ENCODE data around the gene TAOK1. TPM values are rescaled to one million over a fixed set of nuclear protein-coding genes. Genes with fewer than 3 reads are reported as not detected.

The TAOK1 gene
- total and polyA plus RNA-seq, 2 of the 13 experiments (the other 11 are each of a cell fraction or from before 2014, with no cell fraction given) = 14.1 to 23.0 TPM

GRCh38 chr17:29409963-29410362 lies 19.8 kb downstream of the TAOK1 start:
- in situ Hi-C loops (cut with HindIII; ENCODE audit: extremely low pct_ligation_motif_present, low pct_unique_long_range_greater_than_20kb) (no loop called here), intact Hi-C loops (cut with micrococcal nuclease; ENCODE audit: unreplicated experiment) (no loop called here)
- H3K4me1 ChIP-seq (ENCODE audit: insufficient read depth, low read length) = no peaks in the 10 kb centered on the region
- ATAC-seq (no peak), DNase-seq (ENCODE audit: low spot score) (no peak), FAIRE-seq (no peak)
- CTCF ChIA-PET (ENCODE audit: low intra/inter-chr PET ratio, low total read pairs) = no interaction called here
- no peak overlapping the region for H3K27ac ChIP-seq (ENCODE audit: extremely low read length, insufficient read depth, low read length)
- H3K9me3 ChIP-seq (ENCODE audit: low read length) = no peaks in the 10 kb centered on the region
- no peak overlapping the region for H3K9ac ChIP-seq (ENCODE audit: insufficient read depth, low read depth, low read length)
- no peaks in the 10 kb centered on the region for H3K27me3 ChIP-seq (ENCODE audit: control insufficient read depth in 1 of 2, insufficient read depth in 2 of 2, low read length in 2 of 2)
- POLR2A ChIA-PET = no interaction called here
- no peak overlapping the region for H3K4me2 ChIP-seq (ENCODE audit: low read depth, low read length)
- no TSS peak for BruUV-seq (replicated peaks)
- no peak overlapping the region for H2AFZ ChIP-seq (ENCODE audit: low read length)
- H3K4me3 ChIP-seq (replicated peaks in 1 of 3; ENCODE audit: insufficient read depth in 1 of 3, low read depth in 2 of 3, low read length in 3 of 3) = no peak overlapping the region
- WGBS (ENCODE audit: low lambda C conversion rate) = 99% methylated on average over 6 of the region's 6 CpGs
- peaks cover 0 to 11% of the 10 kb centered on the region in 2 experiments; a peak in 2 of 5 replicates for H3K36me3 ChIP-seq (replicated peaks in 1 of 2; ENCODE audit: control insufficient read depth in 1 of 2, insufficient read depth in 2 of 2, low read length in 2 of 2)
- peaks cover 18% of the 10 kb centered on the region for H4K20me1 ChIP-seq (ENCODE audit: insufficient read depth, low read length)
- peaks cover 74% of the 10 kb centered on the region for H3K79me2 ChIP-seq (ENCODE audit: insufficient read depth, low read length)
- TF ChIP-seq ZNF629 (CRISPR knock-in tag; conservative IDR thresholded peaks at IDR 0.05) (peak; percentile 70), JUNB (CRISPR knock-in tag; IDR thresholded peaks at IDR 0.05; ENCODE audit: borderline replicate concordance) (0 out of 2 replicates have a peak, but pooled peaks have one; percentile 16), ZNF24 (IDR thresholded peaks at IDR 0.05) (no peak)

- peaks cover 14% of the 10 kb centered on the region for H4K20me1 ChIP-seq (ENCODE audit: insufficient read depth, low read length)
- no peak overlapping the region for H3K4me2 ChIP-seq (ENCODE audit: low read depth, low read length)
- no TSS peak for BruUV-seq (replicated peaks)
- no peaks in the 10 kb centered on the region for H3K27me3 ChIP-seq (ENCODE audit: control insufficient read depth in 1 of 2, insufficient read depth in 2 of 2, low read length in 2 of 2)
- POLR2A ChIA-PET = interaction anchor here (0.7 to 1.8 kb wide), 2 partner anchors 22 to 119 kb away, joined by 4 read pairs; partner anchors contain the start of gene TAOK1
- in situ Hi-C loops (cut with HindIII; ENCODE audit: extremely low pct_ligation_motif_present, low pct_unique_long_range_greater_than_20kb) (no loop called here), intact Hi-C loops (cut with micrococcal nuclease; ENCODE audit: unreplicated experiment) (no loop called here)
- TF ChIP-seq ZNF264 (CRISPR knock-in tag; IDR thresholded peaks at IDR 0.05) = no peak
- no peak for TF ChIP-seq ZNF253 (CRISPR knock-in tag; IDR thresholded peaks at IDR 0.05; ENCODE audit: borderline replicate concordance)
- TF ChIP-seq ATF7 (IDR thresholded peaks at IDR 0.05) = no peak
- TF ChIP-seq ATF7 (CRISPR knock-in tag; IDR thresholded peaks at IDR 0.05) = no peak
- no peak for TF ChIP-seq MTA1 (CRISPR knock-in tag; IDR thresholded peaks at IDR 0.05; ENCODE audit: borderline replicate concordance)
- TF ChIP-seq MTA3 (CRISPR knock-in tag; IDR thresholded peaks at IDR 0.05) = no peak
- TF ChIP-seq ZNF770 (CRISPR knock-in tag; IDR thresholded peaks at IDR 0.05) = no peak
- no peak for TF ChIP-seq NFYC (CRISPR knock-in tag; IDR thresholded peaks at IDR 0.05)
- TF ChIP-seq KDM4B (CRISPR knock-in tag; IDR thresholded peaks at IDR 0.05) = no peak
- no peak for TF ChIP-seq ZBTB14 (CRISPR knock-in tag; IDR thresholded peaks at IDR 0.05)
- TF ChIP-seq ZNF10 (CRISPR knock-in tag; IDR thresholded peaks at IDR 0.05; ENCODE audit: borderline replicate concordance, low read depth) = no peak
- TF ChIP-seq ZFP36L2 (CRISPR knock-in tag; IDR thresholded peaks at IDR 0.05) = no peak
- H3K9ac ChIP-seq (ENCODE audit: insufficient read depth, low read depth, low read length) = no peak overlapping the region
- H3K36me3 ChIP-seq (replicated peaks in 1 of 2; ENCODE audit: control insufficient read depth in 1 of 2, insufficient read depth in 2 of 2, low read length in 2 of 2) = peaks cover 0 to 3% of the 10 kb centered on the region in 2 experiments; a peak in 1 of 5 replicates
- no peaks in the 10 kb centered on the region for H3K9me3 ChIP-seq (ENCODE audit: low read length)
- H3K4me3 ChIP-seq (replicated peaks in 1 of 3; ENCODE audit: insufficient read depth in 1 of 3, low read depth in 2 of 3, low read length in 3 of 3) = no peak overlapping the region
- H2AFZ ChIP-seq (ENCODE audit: low read length) = no peak overlapping the region
- no peak for FAIRE-seq
- no peak for ATAC-seq
- H3K27ac ChIP-seq (ENCODE audit: extremely low read length, insufficient read depth, low read length) = no peak overlapping the region
- no peaks in the 10 kb centered on the region for H3K4me1 ChIP-seq (ENCODE audit: insufficient read depth, low read length)
- CTCF ChIA-PET (ENCODE audit: low intra/inter-chr PET ratio, low total read pairs) = no interaction called here
- H3K79me2 ChIP-seq (ENCODE audit: insufficient read depth, low read length) = peaks cover 74% of the 10 kb centered on the region
- no peak for DNase-seq (ENCODE audit: low spot score)
- WGBS (ENCODE audit: low lambda C conversion rate) = 93% methylated on average over 7 of the region's 7 CpGs
Observed at GRCh38 chr17:29412780-29413565, 22.8 kb downstream of the TAOK1 start.

Data from HepG2 (cell line).